Fibroblast of upper back skin (primary cell): Measurements from ENCODE around the gene SPOCD1.

ENCODE experiments used
- DNase-seq: peaks from one replicate; pipeline ENCODE4 v3.0.0-alpha.2; 2013

SPOCD1 gene

DNA sequence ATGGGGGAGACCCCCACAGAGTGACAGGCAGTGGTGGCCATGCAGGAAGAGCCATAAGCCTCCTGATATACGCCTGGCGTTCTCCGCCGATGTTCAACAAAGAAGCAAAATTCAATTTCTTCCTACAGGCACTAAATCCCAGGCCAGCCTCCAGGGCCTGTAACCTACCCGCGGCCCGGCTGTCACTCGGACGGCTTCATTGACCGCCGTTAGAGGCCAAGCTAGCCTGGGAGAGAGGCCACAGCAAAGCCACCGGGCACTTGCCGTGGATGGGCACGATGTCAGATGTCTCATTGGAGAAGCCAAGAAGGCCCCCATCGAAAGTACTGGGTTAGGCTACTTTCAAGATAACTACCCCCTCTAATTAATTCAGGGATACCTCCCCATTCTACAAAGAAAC lies 61.4 kb downstream of the SPOCD1 start:
- no peak for DNase-seq

DNA sequence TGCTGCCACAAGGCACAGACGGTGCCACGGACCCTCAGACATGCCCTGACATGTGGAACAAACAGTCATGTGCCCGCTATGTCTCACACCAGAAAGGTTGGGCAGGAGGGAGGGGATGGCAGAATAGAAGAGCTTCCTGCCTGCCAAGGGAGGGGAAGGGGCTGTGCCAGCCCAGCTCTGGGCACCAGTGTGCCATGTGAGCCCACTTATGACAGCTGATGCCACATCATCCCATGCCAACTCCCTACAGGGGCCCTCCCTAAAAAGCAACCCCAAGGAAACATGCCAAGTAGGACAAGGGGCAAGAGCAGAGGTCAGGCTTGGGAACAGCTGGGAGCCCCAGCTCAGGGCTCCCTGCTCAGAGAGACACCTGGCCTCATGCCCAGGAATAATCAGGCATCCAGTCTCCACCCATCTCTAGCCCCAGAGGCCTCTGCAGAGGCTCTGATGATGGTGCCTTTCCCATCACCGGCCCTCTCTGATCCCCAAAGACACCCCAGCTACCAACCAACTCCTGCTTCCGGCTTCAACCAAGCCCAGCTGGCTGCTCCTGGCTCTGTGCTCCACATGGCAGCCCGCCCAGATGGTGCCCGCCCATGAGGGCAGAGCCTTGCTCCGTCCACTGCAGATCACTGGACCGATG lies 62.0 kb downstream of the SPOCD1 start:
- DNase-seq = peak; percentile 41

DNA sequence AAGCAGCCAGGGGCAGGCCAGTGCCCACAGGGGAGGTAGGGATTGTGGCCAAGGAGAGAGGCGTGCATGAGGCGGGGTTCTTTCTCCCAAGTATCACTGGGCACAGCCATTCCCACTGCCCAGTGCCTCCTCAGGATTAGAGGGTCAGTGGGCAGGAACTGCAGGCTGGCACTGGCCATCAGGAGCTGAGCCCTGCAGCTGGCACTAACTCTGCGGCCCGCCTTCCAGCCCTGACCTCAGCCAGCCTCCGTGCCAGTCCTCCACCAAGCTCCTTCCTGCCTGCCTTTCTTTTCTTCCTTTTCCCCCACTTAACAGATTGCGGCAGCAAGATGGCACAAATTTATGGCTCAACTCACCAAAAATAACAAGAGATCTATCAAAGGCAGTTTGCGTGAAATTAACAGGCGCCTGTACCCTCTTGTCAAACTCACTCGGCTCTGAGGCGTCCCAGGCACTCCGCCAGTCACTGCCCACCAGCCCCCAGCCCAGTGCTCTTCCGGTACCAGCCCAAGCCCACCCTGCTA lies 62.8 kb downstream of the SPOCD1 start:
- DNase-seq = no peak

DNA sequence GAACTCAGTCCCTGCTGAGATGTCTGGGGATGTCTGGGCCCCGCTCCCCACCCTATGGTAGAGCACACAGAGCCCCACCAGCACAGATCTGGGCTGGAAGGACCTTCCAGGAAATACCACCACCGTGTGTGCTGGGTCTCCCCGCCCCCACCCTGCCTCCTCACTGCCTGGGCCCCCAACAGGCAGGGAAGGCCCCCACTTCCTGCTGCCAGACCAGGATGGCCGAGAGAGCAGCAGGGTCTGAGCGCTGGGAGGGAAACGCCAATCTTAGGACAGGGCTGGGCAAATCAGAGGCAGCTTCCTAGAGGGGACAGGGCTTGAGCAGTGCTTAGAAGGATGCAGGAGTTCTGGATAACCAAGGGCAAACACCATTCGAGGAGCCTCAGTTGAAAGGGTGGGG lies 63.6 kb downstream of the SPOCD1 start:
- no peak for DNase-seq

DNA sequence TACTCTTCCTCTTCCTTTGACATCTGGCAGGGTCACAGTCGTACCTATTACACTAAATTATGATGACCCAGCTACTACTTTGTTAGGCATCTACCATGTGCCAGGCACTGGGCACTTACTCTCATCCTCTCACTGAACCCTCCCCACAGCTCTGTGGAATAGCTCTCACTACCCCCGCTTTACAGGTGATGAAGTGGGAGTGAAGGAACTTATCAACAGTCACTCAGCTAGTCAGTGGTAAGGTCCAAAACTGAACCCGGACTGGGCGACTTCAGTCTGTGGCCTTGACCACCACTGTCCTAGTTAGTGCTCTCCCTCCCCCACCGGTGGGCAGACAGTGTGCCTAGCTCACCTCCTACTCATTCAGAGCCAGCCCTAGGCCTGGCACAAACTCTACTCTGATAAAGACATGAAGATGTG lies 64.0 kb downstream of the SPOCD1 start:
- no peak for DNase-seq

DNA sequence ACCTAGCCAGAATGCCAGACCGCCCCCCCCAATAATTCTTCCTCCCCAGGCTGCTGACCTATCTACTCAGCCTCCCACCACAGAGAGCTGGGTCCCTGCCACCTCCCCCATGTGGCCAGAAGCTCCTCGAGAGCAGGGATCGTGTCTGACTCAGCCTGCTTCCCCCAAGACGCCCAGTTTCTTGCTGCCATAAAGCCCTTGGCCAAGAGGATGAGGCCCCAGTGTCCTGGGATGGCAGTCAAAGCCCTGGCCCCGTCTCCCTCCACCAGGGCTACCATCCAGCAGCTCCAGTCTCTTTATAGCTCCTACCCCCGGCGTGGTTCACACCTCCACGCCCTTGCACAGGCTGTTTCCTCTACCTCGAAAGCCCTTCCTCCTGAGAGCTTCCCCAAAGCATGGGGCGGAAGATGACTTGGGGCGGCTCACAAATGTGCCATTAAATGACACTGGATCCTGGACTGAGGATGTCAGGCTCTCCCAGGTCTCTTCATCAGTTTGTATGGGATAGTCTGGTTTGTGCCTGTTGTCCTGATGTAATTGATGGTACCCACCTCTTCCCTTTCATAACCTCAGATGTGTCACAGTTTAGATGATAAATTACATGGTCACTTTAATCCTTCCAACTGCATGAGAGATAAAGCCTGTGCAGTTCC lies 64.8 kb downstream of the SPOCD1 start:
- DNase-seq = peak; percentile 82

DNA sequence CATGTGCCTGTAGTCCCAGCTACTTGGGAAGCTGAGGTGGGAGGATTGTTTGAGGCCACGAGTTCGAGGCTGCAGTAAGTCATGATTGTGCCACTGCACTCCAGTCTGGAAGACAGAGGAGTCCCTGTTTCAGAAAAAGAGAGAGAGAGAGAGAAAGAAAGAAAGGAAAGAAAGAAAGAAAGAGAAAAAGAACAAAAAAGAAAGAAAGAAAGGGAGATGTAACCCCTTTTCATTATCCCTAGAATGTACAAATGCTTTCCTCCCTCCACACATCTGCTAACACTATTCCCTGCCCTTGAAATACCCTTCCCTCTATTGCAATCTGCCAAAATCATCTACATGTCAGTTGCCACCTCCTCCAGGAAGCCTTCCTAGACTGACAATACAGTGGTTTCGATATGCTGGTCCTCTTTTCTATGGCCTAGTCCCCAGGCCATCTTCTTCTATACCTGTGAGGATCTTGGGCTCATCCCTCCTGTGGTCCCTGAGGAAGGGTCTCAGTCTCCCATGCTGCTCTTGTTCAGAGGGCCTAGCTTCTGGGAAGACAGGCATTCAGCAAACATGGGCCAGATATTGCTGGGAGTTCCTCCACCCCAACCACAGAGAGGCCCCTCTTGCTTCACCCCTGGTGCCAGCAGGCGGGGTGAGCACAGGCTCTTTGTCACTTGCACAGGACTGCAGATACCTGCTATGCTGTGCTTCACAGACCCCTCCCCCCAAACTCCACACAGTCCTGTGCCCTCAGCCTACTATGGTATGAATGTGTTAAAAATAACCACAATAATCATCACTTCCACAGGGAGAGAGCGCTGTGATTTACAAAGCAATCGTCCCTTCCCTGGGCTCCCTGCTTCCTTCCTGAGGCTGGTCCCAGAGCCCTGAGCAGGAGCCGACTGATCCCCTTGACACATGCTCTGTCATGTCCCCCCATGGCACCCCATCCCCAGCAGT lies 65.8 kb downstream of the SPOCD1 start:
- peak; percentile 38 for DNase-seq

DNA sequence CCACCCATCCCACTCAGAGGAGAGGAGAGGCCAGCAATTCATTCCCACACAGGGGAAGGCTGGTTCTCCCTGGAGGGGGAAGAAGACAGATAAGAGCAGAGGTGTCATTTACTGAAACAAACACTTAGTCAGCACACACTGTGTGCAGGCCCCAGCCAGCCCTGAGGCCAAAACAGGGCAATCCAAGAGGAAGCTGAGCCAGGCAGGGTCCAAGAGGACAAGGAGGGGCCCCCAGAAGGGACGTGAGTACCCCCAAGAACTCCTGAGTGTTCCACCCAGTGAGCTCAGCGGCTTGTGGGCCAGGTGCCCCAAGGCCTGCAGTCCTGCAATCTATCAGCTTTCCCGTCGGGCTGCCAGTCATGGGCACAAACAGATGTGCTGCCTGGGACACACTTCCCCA lies 67.5 kb downstream of the SPOCD1 start:
- DNase-seq = no peak

DNA sequence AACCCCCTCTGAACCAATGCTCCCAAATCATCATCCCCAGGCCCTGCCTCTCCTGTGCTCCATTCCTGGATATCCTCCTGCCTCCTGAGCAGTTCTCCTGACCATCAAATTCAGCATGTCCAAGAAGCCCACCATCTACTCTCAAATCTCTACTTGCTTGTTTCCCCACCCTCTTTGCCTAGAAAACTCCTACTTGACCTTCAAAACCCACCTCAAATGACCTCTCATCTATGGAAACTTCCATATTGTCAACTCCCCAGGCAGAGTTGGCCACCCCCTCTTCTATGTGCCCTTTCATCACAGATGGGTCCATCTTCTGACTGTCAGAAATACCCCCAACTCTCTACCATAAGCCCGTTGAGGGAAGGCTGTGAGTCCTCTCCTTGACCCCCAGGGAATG lies 68.5 kb downstream of the SPOCD1 start:
- DNase-seq = no peak

DNA sequence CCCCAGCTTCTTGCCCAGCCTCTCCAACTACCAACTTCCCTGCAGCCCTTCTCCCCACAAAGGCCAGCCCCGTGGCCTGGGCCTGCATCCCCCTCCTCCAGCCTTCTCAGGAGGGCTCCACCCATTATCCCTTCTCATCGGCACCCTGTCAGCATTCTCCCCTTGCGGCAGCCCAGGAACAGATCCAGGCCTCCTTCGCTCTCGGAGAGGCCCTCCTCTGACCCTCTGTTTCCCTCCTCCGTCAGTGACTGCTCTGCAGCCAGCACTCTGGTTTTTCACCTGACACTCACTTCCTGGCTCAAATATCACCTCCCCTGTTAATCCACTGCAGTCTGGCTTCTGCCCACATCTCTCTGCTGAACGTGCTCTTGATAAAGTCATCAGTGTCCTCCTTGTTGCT lies 69.1 kb downstream of the SPOCD1 start:
- no peak for DNase-seq

DNA sequence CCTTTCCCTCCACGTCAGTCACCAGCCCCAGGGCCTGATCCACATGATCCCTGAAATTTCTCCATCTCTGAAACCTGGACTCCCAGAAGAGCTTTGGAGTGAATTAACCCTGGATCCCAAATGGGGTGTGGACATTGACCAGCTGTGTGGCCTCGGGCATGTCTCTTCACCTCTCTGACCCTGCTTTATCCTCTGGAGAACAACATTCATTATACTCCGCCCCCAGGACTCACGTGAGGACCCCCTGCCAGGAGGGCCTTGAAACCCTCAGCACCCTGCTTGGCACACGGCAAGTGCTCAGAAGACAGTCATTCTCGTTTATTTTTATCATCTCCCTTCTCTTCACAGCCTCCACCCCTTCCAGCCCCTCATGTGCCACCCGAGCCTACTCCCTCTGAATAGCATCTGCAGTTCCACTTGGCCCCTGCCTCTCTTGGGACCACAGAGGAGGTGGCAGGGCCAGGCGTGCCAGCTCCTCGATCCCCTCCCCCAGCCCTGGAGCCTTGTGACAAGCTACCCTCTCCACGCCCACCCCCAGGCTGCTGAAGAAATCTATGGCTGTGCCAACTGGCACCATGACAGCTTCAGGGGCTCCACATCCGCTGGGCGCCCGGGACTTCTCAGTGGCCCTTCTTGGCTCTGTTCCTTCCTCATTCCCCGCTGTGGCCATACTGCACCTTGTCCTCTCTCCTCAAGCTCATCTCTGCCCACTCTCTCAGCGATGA lies 69.7 kb downstream of the SPOCD1 start:
- no peak for DNase-seq

DNA sequence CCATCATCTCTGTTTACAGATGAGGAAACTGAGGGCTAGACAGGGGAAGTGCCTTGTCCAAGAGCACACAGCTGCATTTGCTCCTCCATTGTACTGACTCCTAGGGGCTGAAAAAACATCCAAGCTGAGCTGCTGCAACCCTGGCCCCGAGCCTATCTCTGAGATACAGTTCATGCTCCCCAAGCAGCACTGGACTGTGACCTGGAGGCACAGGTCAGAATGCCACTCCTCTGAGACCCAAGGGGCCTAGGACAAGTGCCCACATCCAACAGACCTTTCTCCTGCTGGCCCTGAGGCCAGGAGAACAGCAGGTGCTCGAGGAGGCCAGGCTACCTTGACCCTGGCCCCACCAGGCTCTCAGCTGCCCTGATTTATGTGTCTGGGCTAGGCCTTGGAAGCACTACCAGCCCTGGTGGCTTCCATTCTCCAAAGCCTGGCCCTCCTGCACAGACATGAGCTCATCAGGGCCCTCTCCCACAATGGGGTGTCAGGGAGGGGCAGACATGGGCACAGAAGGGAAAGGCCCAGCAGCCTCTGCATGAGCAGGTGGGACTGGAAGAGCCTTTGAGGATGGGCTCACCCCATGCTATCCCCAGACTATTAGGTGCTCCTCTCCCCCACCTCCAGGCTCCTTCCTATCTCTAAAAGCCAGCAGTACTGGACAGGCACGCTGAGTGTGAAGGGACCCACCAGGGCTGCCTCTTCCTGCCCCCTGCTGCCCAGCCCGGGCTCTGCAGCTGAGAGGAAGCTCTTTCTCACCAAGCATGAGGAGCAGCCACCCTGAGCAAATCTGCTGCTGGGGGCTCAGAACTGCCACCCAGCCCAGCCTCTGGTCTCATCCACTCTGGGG lies 70.5 kb downstream of the SPOCD1 start:
- DNase-seq = peak; percentile 62

DNA sequence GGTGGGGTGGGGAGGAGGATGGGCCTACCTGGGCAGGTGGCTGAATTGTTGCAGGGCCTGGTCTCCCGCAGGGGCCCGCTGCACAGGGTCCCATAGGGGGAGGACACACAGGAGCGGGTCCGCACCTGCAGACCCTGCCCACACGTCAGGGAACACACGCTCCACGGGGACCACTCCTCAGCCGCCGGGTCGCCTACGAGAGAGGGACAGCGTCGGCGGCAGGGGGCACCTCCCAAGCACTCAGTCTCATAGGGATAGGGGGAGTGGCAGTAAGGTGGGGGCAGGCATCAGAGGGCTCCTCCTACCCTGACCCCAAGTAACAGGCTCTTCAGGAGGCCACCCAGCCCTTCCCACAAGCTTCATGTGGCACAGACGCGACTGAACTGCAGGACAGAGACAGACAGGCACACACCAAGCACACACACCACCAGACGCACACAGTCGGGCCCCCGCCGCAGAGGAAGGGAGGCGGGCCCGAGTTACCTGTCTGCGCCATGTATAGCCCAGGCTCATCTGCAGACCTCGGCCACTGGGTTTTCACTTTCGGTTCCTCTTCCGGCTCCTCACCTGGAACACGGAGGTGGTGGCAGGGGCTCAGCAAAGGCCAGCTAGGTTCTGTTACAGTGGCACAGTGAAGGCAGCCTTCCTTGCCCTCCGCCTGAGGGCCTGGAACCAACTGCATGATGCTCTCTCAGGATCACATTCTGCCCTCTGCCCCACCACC lies 71.5 kb downstream of the SPOCD1 start:
- DNase-seq = no peak

DNA sequence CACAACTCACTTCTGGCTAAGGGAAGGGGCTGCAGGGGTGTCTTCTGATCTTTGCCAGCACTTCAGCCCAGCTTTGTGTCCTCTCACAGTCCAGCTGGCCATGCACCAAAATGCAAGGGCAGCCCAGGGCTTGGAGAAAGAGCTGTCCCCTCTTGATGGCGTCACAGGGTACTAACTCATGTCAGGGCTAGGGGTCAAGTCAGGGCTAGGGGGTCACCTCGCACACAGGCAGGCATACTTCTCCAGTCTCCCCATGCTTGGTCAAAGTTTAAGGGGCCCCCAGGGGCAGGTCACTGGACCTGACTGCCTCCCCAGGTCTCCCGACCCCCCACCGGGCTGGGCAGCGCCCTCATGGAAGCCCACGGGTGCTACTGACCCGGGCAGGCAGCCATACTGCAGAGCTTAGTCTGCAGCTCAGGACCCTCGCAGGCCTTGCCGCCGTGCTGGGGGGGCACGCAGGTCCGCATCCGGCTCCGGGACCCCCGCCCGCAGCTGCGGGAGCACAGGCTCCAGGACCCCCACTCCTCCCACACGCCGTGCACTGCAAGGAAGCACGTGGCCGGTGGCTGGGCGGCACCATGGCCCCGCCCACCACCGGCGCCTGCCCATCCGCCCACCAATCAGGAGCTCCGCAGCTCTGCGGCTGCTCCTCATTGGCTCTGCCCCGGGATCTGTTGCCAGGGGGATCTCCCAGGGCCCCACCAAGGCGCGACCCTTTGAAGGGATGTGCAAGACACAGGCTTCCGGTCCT lies 73.2 kb downstream of the SPOCD1 start:
- DNase-seq = no peak
